HG02678 (cell line): ENCODE results near the gene AIF1.
A peak's percentile ranks its signal among the peaks of the same experiment; 100 is the strongest.
"Not testable (repeated sequence)": the region's sequence is repeated elsewhere in the genome, so short reads cannot be mapped to it uniquely, and the experiment has no call there.

Experiments
- ATAC-seq: cut with Tn5 transposase; IDR thresholded peaks from one replicate; pipeline ENCODE4 v1.9.1; 2021; ENCODE audit warnings: mild to moderate bottlenecking, moderate library complexity; ENCODE audit not compliant: unreplicated experiment

Gene AIF1

GRCh38 chr6:31580807-31581433 lies 34.1 kb upstream of the AIF1 start:
- peak; percentile 65 for ATAC-seq

GRCh38 chr6:31581434-31582229 lies 33.4 kb upstream of the AIF1 start:
- no peak for ATAC-seq

- no peak for ATAC-seq
These were observed 32.8 kb upstream of the AIF1 start, which contains the start of gene LTB for GRCh38 chr6:31582230-31582643. Gene LTB (minus strand): TSS chr6:31582424. CDS start chr6:31582417, 7 bp downstream.

GRCh38 chr6:31585491-31585890 lies 29.5 kb upstream of the AIF1 start:
- ATAC-seq = no peak

GRCh38 chr6:31586008-31586407 lies 29.0 kb upstream of the AIF1 start, which contains the start of gene LST1:
Gene LST1 (plus strand): TSS chr6:31586277. CDS start chr6:31587300, 1,023 bp downstream.
- no peak for ATAC-seq

- no peak for ATAC-seq
These were observed 28.3 kb upstream of the AIF1 start for GRCh38 chr6:31586599-31587281.

- no peak for ATAC-seq
These were observed 26.9 kb upstream of the AIF1 start for GRCh38 chr6:31587791-31588777.

GRCh38 chr6:31588871-31589650 lies 26.0 kb upstream of the AIF1 start:
- ATAC-seq = no peak

GRCh38 chr6:31590691-31591090 lies 24.3 kb upstream of the AIF1 start:
- not testable (repeated sequence) for ATAC-seq

- ATAC-seq = no peak
These were observed 22.6 kb upstream of the AIF1 start for GRCh38 chr6:31592396-31592771.

- no peak for ATAC-seq
These were observed 18.0 kb upstream of the AIF1 start for GRCh38 chr6:31597006-31597405.

GRCh38 chr6:31607317-31607716 lies 7.7 kb upstream of the AIF1 start:
- no peak for ATAC-seq

GRCh38 chr6:31609519-31610406 lies 5.3 kb upstream of the AIF1 start:
- no peak for ATAC-seq

GRCh38 chr6:31610968-31611367 lies 4.1 kb upstream of the AIF1 start:
- ATAC-seq = no peak

- no peak for ATAC-seq
These were observed 887 bp upstream of the AIF1 start for GRCh38 chr6:31614075-31614619.

- ATAC-seq = no peak
These were observed 714 bp downstream of the AIF1 start for GRCh38 chr6:31615748-31616147.

GRCh38 chr6:31617010-31617409 lies 2.0 kb downstream of the AIF1 start:
- ATAC-seq = no peak

GRCh38 chr6:31619805-31620585 lies 5.0 kb downstream of the AIF1 start:
- ATAC-seq = peak; percentile 86
